ENCODE measurements around the gene PHLPP1. TPM values are rescaled to one million over a fixed set of nuclear protein-coding genes. Genes with fewer than 3 reads are reported as not detected.

The PHLPP1 gene
- total and polyA plus RNA-seq, 8 donors: 2.9 to 14.7 (median 8.3) TPM

DNA sequence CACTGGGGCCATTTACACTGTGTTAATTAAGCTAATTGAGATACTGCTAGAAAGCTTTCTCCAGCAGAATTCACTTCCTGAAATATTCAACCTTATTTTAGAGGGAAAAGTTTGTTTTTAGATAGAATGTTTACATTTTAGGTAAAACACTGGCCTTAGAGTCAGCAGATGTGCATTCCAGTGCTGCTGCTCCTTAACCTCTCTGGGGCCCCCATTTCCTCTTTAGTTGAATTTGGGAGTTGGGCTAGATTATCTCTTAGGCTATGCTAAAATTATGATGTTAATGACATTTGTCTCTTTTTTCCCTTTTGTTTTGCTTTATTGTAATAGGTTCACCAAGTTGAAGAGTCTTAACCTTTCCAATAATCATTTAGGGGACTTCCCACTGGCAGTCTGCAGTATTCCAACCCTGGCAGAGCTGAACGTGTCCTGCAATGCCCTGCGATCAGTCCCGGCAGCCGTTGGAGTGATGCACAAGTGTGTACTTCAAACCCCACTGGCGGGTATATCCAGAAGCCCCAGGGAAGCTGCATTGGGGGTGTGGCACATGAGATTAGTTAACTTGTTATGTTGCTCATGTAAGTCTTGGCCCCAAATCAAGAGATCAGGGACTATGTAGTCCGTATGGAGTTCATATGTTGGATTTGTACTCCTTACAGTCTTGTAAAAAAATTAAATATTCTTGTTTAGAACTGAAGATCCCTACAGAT is 179.5 kb downstream of the PHLPP1 start:
- no peaks in the 10 kb centered on the region for H3K27me3 ChIP-seq
- WGBS, 2 donors: 88% methylated on average over 6 of the region's 6 CpGs
- intact Hi-C loops (cut with DNase I): no loop called here
- H3K27ac ChIP-seq: no peak overlapping the region
- H3K9me3 ChIP-seq: no peaks in the 10 kb centered on the region
- no peak for TF ChIP-seq CTCF (IDR thresholded peaks at IDR 0.05)
- H3K36me3 ChIP-seq: no peaks in the 10 kb centered on the region
- no peaks in the 10 kb centered on the region for H3K4me1 ChIP-seq
- no peak overlapping the region for H3K4me3 ChIP-seq
- DNase-seq (no peak), FAIRE-seq (no peak), ATAC-seq (no peak)

GRCh38 chr18:62897153-62897552 is 181.8 kb downstream of the PHLPP1 start:
- Histone ChIP-seq H3K4me1 (no peaks in the 10 kb centered on the region), H3K27me3 (no peaks in the 10 kb centered on the region), H3K9me3 (no peaks in the 10 kb centered on the region), H3K27ac (no peak overlapping the region), H3K4me3 (no peak overlapping the region), H3K36me3 (no peaks in the 10 kb centered on the region)
- intact Hi-C loops (cut with DNase I): no loop called here
- TF ChIP-seq CTCF (IDR thresholded peaks at IDR 0.05): no peak
- FAIRE-seq (no peak), ATAC-seq (no peak), DNase-seq (no peak)
- WGBS, 2 donors: 90 to 93% methylated on average over 1 of the region's 1 CpG

GRCh38 chr18:62898359-62898758 is 183.0 kb downstream of the PHLPP1 start:
- Histone ChIP-seq H3K27me3 (no peaks in the 10 kb centered on the region), H3K4me1 (no peaks in the 10 kb centered on the region), H3K27ac (no peak overlapping the region), H3K36me3 (no peaks in the 10 kb centered on the region), H3K9me3 (no peaks in the 10 kb centered on the region), H3K4me3 (no peak overlapping the region)
- DNase-seq (no peak), FAIRE-seq (no peak), ATAC-seq (no peak)
- WGBS, 2 donors: 92 to 93% methylated on average over 2 of the region's 2 CpGs
- TF ChIP-seq CTCF (IDR thresholded peaks at IDR 0.05): no peak
- intact Hi-C loops (cut with DNase I): no loop called here

GRCh38 chr18:62899534-62899933 is 184.2 kb downstream of the PHLPP1 start:
- H3K27me3 ChIP-seq: no peaks in the 10 kb centered on the region
- FAIRE-seq: no peak
- no peak for ATAC-seq
- no peak for TF ChIP-seq CTCF (IDR thresholded peaks at IDR 0.05)
- intact Hi-C loops (cut with DNase I): no loop called here
- no peaks in the 10 kb centered on the region for H3K9me3 ChIP-seq
- DNase-seq: no peak
- WGBS, 2 donors: 96 to 97% methylated on average over 5 of the region's 5 CpGs
- no peaks in the 10 kb centered on the region for H3K36me3 ChIP-seq
- H3K4me3 ChIP-seq: no peak overlapping the region
- H3K27ac ChIP-seq: no peak overlapping the region
- H3K4me1 ChIP-seq: no peaks in the 10 kb centered on the region

DNA sequence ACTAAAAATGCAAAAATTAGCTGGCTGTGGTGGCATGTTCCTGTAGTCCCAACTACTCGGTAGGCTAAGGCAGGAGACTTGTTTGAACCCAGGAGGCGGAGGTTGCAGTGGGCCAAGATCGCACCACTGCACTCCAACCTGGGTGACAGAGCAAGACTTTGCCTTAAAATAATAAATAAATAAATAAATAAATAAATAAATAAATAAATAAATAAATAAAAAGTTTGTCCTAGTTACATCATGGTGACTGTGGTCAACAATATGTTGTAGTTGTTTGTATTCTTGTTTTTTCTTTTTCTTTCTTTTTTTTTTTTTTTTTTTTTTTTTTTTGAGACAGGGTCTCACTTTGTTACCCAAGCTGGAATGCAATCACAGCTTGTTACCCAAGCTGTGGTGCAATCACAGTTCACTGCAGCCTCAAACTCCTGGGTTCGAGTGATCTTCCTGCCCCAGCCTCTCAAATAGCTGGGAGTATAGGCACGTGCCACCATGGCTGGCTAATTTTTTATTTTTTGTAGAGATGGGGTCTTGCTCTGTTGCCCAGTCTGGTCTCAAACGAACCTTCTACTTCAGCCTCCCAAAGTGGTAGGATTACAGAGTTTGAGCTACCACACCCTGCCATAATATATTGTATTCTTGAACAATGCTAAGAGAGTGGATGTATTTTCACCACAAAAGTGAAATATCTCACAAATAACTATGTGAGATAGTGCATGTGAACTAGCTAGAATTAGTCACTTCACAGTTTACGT is 185.0 kb downstream of the PHLPP1 start:
- no peaks in the 10 kb centered on the region for H3K4me1 ChIP-seq
- FAIRE-seq (no peak), DNase-seq (no peak), ATAC-seq (no peak)
- H3K27me3 ChIP-seq: no peaks in the 10 kb centered on the region
- no peak for TF ChIP-seq CTCF (IDR thresholded peaks at IDR 0.05)
- H3K36me3 ChIP-seq: no peaks in the 10 kb centered on the region
- no peak overlapping the region for H3K4me3 ChIP-seq
- H3K27ac ChIP-seq: no peak overlapping the region
- no peaks in the 10 kb centered on the region for H3K9me3 ChIP-seq
- WGBS, 2 donors: 95 to 97% methylated on average over 7 of the region's 7 CpGs
- intact Hi-C loops (cut with DNase I): no loop called here
